Activated B cell treated with CpG ODN at 0.5 μM for 24 hours (primary cell): ENCODE data around the gene CYTH4. TPM values are rescaled to one million over a fixed set of nuclear protein-coding genes. Genes with fewer than 3 reads are reported as not detected.

ENCODE experiments used
- ATAC-seq: fragments of 200-7000 bp; cut with Tn5 transposase; one replicate; pipeline ENCODE4 v1.10.0; 2021; ENCODE audit warnings: low read depth, mild to moderate bottlenecking, moderate library complexity
- CTCF ChIA-PET: fragments of 350-600 bp; sonication (Branson Sonifier 250); formaldehyde crosslinking; loops from one replicate; lab custom pipeline; 2021; ENCODE audit warnings: antibody characterized with exemption; lab: Charles Lee
- POLR2A ChIA-PET: fragments of 350-600 bp; sonication (Branson Sonifier 250); formaldehyde crosslinking; loops from one replicate; lab custom pipeline; 2021; ENCODE audit warnings: antibody characterized with exemption; lab: Charles Lee
- DNase-seq: peaks from one replicate; pipeline ENCODE4 v3.0.0; 2022
- H3K27ac Mint-ChIP-seq: one replicate; pipeline ENCODE4 v1.8.0; 2020; ENCODE audit warnings: mixed read lengths
- H3K27me3 Mint-ChIP-seq: one replicate; pipeline ENCODE4 v1.8.0; 2021; ENCODE audit warnings: mixed read lengths
- H3K36me3 Mint-ChIP-seq: one replicate; pipeline ENCODE4 v1.8.0; 2021; ENCODE audit warnings: low read depth, mixed read lengths
- H3K4me1 Mint-ChIP-seq: one replicate; pipeline ENCODE4 v1.8.0; 2021; ENCODE audit warnings: mixed read lengths
- H3K4me3 Mint-ChIP-seq: one replicate; pipeline ENCODE4 v1.8.0; 2020; ENCODE audit warnings: mild to moderate bottlenecking, mixed read lengths
- H3K9me3 Mint-ChIP-seq: one replicate; pipeline ENCODE4 v1.8.0; 2020; ENCODE audit warnings: mixed read lengths
- intact Hi-C: fragments of 100-400 bp; cut with micrococcal nuclease; formaldehyde crosslinking; loops from one replicate; pipeline ENCODE4 v1.15.1; 2024
- total RNA-seq: library from RNA; stranded (reverse); gene quantifications from 2 replicates; pipeline ENCODE4 v1.2.3, GENCODE V29; 2022
- TF ChIP-seq, protein P1 (sequence below): fragments of 200-600 bp; IDR thresholded peaks from one replicate; pipeline ENCODE4 v1.8.0; 2022; ENCODE audit warnings: antibody characterized with exemption, mild to moderate bottlenecking

Gene CYTH4
- total RNA-seq, 1 donor from 2014 or later = 40.3 TPM

DNA sequence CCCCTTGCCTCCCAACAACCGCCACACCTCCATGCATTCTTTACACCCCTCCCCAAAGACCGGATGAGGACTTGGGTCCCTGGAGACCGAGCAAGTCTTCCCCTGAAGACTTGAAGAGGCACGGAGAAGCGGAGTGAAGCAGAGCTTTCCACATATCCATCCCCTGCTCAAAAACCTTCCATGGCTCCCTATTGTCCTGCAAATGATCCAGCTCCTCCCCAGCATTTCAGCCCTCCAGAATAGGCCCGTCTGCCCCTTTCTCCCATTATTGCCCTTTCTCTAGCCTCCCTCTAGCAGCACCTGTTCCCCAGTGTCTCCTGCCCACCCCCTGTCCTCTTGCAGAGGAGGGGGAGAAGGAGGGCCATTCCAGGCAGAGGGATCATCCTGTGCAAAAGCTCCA is 59.8 kb downstream of the CYTH4 start:
- peaks cover 5% of the 10 kb centered on the region for H3K4me1 Mint-ChIP-seq

DNA sequence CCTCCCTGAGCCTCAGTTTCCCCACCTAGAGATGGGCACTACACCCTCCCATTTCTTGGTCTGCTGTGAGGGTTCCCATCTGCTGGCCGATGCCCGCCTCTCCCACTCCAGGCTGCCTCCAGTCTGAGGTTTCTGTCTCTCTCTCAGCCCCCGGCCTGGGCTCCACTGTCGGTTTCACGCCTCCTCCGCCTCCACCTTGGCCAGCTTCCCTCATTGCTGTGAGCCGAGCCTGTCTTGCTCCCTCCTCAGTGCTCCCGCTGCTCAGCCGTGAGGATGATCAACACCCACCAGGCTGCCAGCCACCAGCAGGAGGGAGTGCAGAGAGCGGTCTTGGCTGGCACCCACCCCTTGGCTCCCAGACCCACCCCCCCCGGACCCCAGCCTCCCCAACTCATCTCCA is 61.0 kb downstream of the CYTH4 start:
- no peak for DNase-seq
- intact Hi-C loops = no loop called here
- Mint-ChIP-seq H3K9me3 (no peaks in the 10 kb centered on the region), H3K4me1 (peaks cover under 1% of the 10 kb centered on the region), H3K27ac (no peak overlapping the region), H3K4me3 (no peak overlapping the region), H3K27me3 (peaks cover 27% of the 10 kb centered on the region), H3K36me3 (no peaks in the 10 kb centered on the region)
- no peak for ATAC-seq
- CTCF ChIA-PET = no interaction called here
- TF ChIP-seq, protein P1, sequence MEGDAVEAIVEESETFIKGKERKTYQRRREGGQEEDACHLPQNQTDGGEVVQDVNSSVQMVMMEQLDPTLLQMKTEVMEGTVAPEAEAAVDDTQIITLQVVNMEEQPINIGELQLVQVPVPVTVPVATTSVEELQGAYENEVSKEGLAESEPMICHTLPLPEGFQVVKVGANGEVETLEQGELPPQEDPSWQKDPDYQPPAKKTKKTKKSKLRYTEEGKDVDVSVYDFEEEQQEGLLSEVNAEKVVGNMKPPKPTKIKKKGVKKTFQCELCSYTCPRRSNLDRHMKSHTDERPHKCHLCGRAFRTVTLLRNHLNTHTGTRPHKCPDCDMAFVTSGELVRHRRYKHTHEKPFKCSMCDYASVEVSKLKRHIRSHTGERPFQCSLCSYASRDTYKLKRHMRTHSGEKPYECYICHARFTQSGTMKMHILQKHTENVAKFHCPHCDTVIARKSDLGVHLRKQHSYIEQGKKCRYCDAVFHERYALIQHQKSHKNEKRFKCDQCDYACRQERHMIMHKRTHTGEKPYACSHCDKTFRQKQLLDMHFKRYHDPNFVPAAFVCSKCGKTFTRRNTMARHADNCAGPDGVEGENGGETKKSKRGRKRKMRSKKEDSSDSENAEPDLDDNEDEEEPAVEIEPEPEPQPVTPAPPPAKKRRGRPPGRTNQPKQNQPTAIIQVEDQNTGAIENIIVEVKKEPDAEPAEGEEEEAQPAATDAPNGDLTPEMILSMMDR = no peak
- POLR2A ChIA-PET = no interaction called here

More for the DNA sequence above, 59.8 kb downstream of the CYTH4 start:
- Mint-ChIP-seq H3K27ac (no peak overlapping the region), H3K27me3 (peaks cover 35% of the 10 kb centered on the region), H3K9me3 (no peaks in the 10 kb centered on the region), H3K4me3 (no peak overlapping the region), H3K36me3 (no peaks in the 10 kb centered on the region)
- ATAC-seq = no peak
- TF ChIP-seq, protein P1 = no peak
- DNase-seq = no peak
- ChIA-PET CTCF (no interaction called here), POLR2A (no interaction called here)
- intact Hi-C loops = no loop called here

DNA sequence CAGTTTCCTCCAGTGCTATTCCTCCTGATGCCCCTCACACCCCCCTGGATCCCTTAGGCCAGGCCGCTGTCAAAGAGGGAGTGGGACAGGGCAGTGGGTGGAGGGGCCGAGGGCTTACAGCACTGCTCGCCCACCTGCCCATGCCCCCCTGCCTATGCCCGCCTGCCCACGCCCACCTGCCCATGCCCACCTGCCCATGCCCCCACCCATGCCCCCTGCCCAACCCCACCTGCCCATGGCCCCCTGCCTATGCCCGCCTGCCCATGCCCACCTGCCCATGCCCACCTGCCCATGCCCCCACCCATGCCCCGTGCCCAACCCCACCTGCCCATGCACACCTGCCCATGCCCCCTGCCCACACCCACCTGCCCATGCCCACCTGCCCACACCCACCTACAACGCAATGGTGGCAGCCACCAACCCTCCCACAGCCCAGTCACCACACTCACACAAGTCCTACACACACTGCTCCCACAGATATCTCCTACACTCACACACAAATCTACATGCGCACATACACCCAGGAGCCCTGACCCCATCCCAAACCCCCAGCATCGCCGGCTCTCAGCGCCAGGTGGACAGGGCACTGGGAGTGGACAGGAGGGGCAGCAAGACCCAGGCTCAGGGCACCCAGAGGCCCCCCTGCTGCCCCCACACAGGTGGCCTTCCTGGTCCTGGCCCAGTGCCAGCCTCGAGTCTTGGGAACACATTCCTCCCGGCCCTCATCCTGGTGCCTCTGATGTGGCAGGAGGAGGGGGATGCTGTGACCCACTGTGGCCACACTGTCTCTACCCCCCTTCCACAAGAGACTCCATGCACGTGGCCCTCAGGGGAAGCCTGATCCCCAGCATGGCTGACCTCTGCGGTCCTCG is 61.8 kb downstream of the CYTH4 start:
- ChIA-PET CTCF (no interaction called here), POLR2A (no interaction called here)
- no peak overlapping the region for H3K4me3 Mint-ChIP-seq
- no peak for DNase-seq
- H3K4me1 Mint-ChIP-seq = no peaks in the 10 kb centered on the region
- H3K27ac Mint-ChIP-seq = no peak overlapping the region
- no peaks in the 10 kb centered on the region for H3K9me3 Mint-ChIP-seq
- H3K27me3 Mint-ChIP-seq = peaks cover 26% of the 10 kb centered on the region
- ATAC-seq = no peak
- intact Hi-C loops = no loop called here
- TF ChIP-seq, protein P1 = no peak
- no peaks in the 10 kb centered on the region for H3K36me3 Mint-ChIP-seq

DNA sequence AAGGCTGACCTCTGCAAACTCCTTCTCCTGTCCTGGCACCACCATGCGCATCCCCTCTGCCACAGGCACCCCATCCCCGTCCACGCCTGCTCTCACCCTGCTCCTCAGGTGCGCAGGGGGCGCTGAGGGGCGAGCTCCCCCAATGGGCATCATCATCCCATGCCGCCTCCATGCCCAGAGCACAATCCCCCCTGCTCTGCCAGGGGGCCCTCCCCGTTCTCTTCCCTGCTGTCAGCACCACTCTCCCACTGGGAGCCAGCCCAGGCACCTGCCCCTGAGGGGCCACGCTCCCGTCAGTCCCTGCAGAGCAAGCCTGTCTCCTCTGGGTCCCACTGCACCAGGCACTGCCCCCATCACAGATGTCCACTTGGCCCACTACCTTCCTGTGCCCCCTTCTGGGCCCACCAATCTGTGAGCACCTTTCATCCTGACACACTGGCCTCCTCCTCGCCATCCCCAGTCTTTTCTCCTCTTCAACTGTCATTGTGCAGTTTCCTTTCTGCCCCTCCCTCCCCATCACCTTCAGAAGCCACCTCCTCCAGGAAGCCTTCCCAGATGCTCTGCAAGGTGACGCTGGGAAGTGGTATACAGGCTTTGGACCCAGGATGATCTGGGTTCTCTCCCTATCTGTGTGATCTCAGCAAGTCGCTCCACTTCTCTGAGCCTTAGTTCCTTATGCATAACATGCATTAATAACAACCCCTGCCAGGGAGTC is 62.6 kb downstream of the CYTH4 start:
- no peak overlapping the region for H3K27ac Mint-ChIP-seq
- H3K36me3 Mint-ChIP-seq = no peaks in the 10 kb centered on the region
- TF ChIP-seq, protein P1 = no peak
- no peaks in the 10 kb centered on the region for H3K9me3 Mint-ChIP-seq
- no peak for DNase-seq
- H3K4me3 Mint-ChIP-seq = no peak overlapping the region
- peaks cover 23% of the 10 kb centered on the region for H3K27me3 Mint-ChIP-seq
- H3K4me1 Mint-ChIP-seq = no peaks in the 10 kb centered on the region
- ChIA-PET POLR2A (no interaction called here), CTCF (no interaction called here)
- intact Hi-C loops = no loop called here
- no peak for ATAC-seq

DNA sequence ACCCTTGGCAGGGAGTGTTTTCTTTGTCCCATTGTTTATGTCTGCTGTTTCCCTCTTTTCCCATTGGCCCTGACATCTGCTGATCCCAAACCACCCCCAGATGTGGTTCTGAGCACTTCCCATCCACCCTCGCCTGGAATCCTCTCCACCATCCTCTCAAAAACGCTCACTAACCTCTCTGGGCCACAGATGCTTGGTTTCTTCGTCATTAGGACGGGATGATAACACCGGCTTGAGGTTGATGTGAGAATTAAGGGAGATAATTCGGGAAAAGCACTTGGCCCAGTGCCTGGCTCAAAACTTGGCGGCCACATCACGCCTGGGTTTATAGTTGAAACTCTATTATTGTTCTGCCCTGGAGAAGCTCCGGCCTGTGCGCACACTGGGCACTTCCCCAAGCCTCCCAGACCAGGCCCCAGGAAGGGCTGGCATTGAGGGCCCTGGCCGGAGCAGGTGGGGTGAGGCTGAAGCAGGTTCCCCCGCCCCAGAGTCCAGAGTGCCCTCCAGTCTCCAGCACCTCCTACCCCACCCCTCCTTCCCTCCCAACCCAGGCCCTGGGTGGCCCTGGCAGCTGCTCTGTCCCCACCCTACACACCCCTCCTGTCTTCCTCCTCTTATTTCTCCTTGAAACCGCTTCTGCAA is 63.7 kb downstream of the CYTH4 start:
- Mint-ChIP-seq H3K9me3 (no peaks in the 10 kb centered on the region), H3K4me1 (no peaks in the 10 kb centered on the region), H3K27ac (no peak overlapping the region), H3K27me3 (peaks cover 18% of the 10 kb centered on the region), H3K36me3 (no peaks in the 10 kb centered on the region), H3K4me3 (no peak overlapping the region)
- DNase-seq = no peak
- POLR2A ChIA-PET = no interaction called here
- CTCF ChIA-PET = no interaction called here
- intact Hi-C loops = no loop called here
- no peak for ATAC-seq
- TF ChIP-seq, protein P1 = no peak
